ENCODE measurements around the gene KIAA0825.
"Not testable (repeated sequence)": the region's sequence is repeated elsewhere in the genome, so short reads cannot be mapped to it uniquely, and the experiment has no call there.

KIAA0825 gene

DNA sequence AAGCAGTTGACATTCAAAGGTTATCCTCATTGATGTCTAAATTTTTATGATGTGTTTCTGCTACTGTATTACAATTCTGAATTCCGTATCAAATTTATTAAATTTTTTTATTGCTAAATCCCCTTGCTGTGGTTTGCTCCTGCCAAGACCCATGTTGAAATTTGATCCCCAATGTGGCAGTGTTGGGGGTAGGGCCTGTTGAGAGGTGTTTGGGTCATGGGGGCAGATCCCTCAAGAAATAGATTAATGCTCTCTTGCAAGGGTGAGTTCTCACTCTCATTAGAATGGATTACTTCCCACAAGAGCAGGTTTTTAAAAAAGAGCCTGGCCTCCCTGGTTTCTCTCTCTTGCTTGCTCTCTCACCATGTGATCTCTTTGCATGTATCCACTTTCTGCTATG, 442.5 kb downstream of the KIAA0825 start:
- H3K4me3 ChIP-seq (ENCODE audit: low read depth, low read length) = no peak overlapping the region
- no peak for TF ChIP-seq POLR2A (IDR thresholded peaks at IDR 0.05; ENCODE audit: extremely low read depth, insufficient read length)
- TF ChIP-seq, protein P1, sequence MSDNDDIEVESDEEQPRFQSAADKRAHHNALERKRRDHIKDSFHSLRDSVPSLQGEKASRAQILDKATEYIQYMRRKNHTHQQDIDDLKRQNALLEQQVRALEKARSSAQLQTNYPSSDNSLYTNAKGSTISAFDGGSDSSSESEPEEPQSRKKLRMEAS (IDR thresholded peaks at IDR 0.05; ENCODE audit: low read depth, low read length) = no peak
- no peak for TF ChIP-seq MYC (IDR thresholded peaks at IDR 0.05; ENCODE audit: low read depth, low read length)
- TF ChIP-seq, protein P2, sequence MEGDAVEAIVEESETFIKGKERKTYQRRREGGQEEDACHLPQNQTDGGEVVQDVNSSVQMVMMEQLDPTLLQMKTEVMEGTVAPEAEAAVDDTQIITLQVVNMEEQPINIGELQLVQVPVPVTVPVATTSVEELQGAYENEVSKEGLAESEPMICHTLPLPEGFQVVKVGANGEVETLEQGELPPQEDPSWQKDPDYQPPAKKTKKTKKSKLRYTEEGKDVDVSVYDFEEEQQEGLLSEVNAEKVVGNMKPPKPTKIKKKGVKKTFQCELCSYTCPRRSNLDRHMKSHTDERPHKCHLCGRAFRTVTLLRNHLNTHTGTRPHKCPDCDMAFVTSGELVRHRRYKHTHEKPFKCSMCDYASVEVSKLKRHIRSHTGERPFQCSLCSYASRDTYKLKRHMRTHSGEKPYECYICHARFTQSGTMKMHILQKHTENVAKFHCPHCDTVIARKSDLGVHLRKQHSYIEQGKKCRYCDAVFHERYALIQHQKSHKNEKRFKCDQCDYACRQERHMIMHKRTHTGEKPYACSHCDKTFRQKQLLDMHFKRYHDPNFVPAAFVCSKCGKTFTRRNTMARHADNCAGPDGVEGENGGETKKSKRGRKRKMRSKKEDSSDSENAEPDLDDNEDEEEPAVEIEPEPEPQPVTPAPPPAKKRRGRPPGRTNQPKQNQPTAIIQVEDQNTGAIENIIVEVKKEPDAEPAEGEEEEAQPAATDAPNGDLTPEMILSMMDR (IDR thresholded peaks at IDR 0.05; ENCODE audit: low read depth, low read length) = no peak
- DNase-seq (ENCODE audit: low read depth) = no peak

DNA sequence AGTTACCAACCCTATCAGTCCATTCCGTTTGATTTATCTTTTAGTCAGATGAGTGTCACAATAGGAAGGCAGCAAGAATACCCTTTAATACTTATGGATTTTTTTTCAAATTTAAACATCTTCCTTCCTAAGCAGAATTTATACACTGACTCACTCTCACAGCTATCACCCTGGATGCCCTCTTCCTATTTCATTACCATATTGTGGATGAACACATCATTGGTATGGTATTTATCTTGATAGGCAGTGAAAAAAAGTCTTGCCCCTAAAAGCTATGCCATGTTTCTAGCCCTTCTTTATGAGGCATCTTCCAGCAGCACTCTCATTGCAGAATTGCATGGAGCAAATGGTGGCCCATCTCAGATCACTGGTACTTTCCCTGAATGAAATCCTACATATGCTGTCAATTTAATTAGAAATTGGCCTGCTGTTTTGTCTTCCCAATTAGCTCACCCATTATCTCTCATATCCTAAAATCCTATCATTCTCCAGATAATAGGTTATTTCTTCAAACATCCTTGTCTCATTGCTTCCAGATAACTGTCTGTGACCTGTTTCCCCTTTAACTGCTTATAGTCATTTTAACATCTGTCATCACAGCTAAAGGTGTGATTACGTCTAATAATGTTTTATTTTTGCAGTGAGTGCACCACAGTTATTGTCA, 443.5 kb downstream of the KIAA0825 start:
- H3K4me3 ChIP-seq (ENCODE audit: low read depth, low read length) = no peak overlapping the region
- no peak for DNase-seq (ENCODE audit: low read depth)
- TF ChIP-seq, protein P2 (IDR thresholded peaks at IDR 0.05; ENCODE audit: low read depth, low read length) = no peak
- TF ChIP-seq MYC (IDR thresholded peaks at IDR 0.05; ENCODE audit: low read depth, low read length) = no peak
- no peak for TF ChIP-seq POLR2A (IDR thresholded peaks at IDR 0.05; ENCODE audit: extremely low read depth, insufficient read length)
- TF ChIP-seq, protein P1 (IDR thresholded peaks at IDR 0.05; ENCODE audit: low read depth, low read length) = no peak

DNA sequence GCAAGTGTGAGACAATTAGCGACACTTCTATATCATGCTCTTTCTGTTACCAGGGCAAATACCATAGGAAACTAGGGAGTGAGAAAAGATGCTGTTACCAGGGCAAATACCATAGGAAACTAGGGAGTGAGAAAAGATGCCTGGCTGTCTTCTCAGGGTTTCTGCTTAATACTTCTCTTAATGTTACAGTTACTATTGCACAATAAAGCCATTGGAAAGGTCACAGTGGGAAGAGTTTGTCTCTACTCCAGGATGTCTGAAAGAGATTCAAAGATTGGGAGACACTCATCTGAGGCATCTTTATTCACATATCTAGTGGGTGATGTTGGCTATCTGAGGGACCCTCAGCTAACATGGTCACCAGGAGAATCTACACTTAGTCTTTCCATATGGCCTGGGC, 445.3 kb downstream of the KIAA0825 start:
- no peak for DNase-seq (ENCODE audit: low read depth)
- no peak overlapping the region for H3K4me3 ChIP-seq (ENCODE audit: low read depth, low read length)
- TF ChIP-seq, protein P1 (IDR thresholded peaks at IDR 0.05; ENCODE audit: low read depth, low read length) = no peak
- TF ChIP-seq MYC (IDR thresholded peaks at IDR 0.05; ENCODE audit: low read depth, low read length) = no peak

DNA sequence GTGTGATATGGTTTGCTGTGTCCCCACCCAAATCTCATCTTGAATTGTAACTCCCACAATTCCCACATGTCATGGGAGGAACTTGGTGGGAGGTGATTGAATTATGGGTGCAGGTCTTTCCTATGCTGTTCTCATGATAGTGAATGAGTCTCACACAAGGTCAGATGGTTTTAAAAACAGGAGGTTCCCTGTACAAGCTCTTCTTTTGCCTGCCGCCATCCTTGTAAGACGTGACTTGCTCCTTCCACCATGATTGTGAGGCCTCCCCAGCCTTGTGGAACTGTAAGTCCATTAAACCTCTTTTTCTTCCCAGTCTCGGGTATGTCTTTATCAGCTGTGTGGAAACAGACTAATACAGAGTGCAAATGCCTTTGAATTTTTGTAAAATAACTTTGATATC, 447.3 kb downstream of the KIAA0825 start:
- DNase-seq (ENCODE audit: low read depth) = not testable (repeated sequence)

DNA sequence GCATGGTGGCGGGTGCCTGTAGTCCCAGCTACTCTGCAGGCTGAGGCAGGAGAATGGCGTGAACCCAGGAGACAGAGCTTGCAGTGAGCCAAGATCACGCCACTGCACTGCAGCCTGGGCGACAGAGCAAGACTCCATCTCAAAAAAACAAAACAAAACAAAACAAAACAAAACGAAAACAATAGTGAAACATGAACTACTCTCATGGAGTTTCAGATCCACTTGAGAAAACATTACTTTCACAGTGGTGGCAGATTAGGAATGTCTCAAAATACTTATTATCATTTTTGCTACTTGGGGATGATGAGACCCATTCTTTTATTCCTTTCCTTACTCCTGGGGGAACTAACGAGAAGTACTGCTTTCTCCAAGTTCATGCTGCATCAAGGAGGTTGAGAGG, 448.2 kb downstream of the KIAA0825 start:
- not testable (repeated sequence) for DNase-seq (ENCODE audit: low read depth); H3K4me3 ChIP-seq (ENCODE audit: low read depth, low read length)

More for the DNA sequence above, 447.3 kb downstream of the KIAA0825 start:
- not testable (repeated sequence) for H3K4me3 ChIP-seq (ENCODE audit: low read depth, low read length)

DNA sequence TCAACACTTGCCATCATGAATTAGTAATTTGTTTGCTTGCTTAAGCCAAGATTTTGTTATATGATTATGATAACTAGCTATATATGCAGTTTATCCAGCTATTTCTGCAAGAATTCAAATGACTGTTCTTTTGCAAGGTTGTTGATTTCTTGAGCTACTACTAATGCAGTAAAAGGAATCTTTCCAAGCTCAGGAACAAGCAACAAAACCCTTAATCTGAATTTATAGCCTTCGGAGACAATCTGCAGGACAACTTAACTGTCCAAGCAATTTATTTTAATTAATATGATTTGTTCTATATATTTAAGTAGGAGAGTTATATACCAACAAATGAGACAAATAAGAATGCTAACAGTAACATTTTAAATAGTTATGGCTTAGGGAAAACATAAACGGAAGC, 450.3 kb downstream of the KIAA0825 start:
- no peak overlapping the region for H3K4me3 ChIP-seq (ENCODE audit: low read depth, low read length)
- TF ChIP-seq, protein P2 (IDR thresholded peaks at IDR 0.05; ENCODE audit: low read depth, low read length) = no peak
- no peak for TF ChIP-seq MYC (IDR thresholded peaks at IDR 0.05; ENCODE audit: low read depth, low read length)
- TF ChIP-seq POLR2A (IDR thresholded peaks at IDR 0.05; ENCODE audit: extremely low read depth, insufficient read length) = no peak
- TF ChIP-seq, protein P1 (IDR thresholded peaks at IDR 0.05; ENCODE audit: low read depth, low read length) = no peak
- DNase-seq (ENCODE audit: low read depth) = no peak

DNA sequence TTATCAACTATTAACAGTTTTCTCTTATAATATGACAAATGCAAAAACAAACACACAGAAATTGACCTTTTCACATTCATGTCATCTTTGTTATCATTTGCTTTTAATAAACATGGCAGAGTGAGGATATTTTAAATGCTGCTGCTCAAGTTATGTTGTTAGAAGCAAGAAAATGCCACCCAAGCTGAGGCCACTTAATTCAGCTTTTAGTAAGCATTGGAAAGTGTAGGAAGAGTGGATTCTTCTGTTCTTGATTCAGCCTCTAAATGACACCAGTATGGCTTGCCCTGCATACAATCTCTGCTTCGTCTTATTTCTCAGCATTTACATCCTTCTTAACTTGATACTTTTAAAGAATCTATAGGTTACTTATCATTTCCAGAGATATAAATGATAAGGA, 456.6 kb downstream of the KIAA0825 start:
- no peak overlapping the region for H3K4me3 ChIP-seq (ENCODE audit: low read depth, low read length)
- TF ChIP-seq MYC (IDR thresholded peaks at IDR 0.05; ENCODE audit: low read depth, low read length) (no peak), POLR2A (IDR thresholded peaks at IDR 0.05; ENCODE audit: extremely low read depth, insufficient read length) (no peak)
- TF ChIP-seq, protein P1 (IDR thresholded peaks at IDR 0.05; ENCODE audit: low read depth, low read length) = no peak
- TF ChIP-seq, protein P2 (IDR thresholded peaks at IDR 0.05; ENCODE audit: low read depth, low read length) = no peak
- no peak for DNase-seq (ENCODE audit: low read depth)
